NT2/D1 (cell line): ENCODE measurements around the gene CACHD1.

Experiments used
- SUZ12 ChIP-seq: IDR thresholded peaks from 2 replicates; pipeline ENCODE4 v1.6.1; 2011; ENCODE audit not compliant: insufficient read length, insufficient read depth; ENCODE audit errors: extremely low read depth
- YY1 ChIP-seq: IDR thresholded peaks from 2 replicates; pipeline ENCODE4 v1.6.1; 2011; ENCODE audit not compliant: insufficient read length, insufficient read depth
- ZNF274 ChIP-seq: IDR thresholded peaks from 2 replicates; pipeline ENCODE4 v1.6.1; 2011; ENCODE audit warnings: mild to moderate bottlenecking, low read depth, low read length

GRCh38 chr1:64650411-64650810 lies 180.5 kb downstream of the CACHD1 start:
- TF ChIP-seq SUZ12 (no peak), YY1 (no peak), ZNF274 (no peak)
